ENCODE measurements around the gene ADA. TPM values are rescaled to one million over a fixed set of nuclear protein-coding genes. Genes with fewer than 3 reads are reported as not detected.
"Not testable (repeated sequence)": the region's sequence is repeated elsewhere in the genome, so short reads cannot be mapped to it uniquely, and the experiment has no call there.

ADA gene
- total RNA-seq, 4 donors from 2014 or later, result 1.6 to 25.6 (median 5.0) TPM

- no peak overlapping the region for H3K4me3 ChIP-seq
- H3K27ac ChIP-seq, result no peak overlapping the region
- no peaks in the 10 kb centered on the region for H3K36me3 ChIP-seq
- H3K9me3 ChIP-seq, result no peaks in the 10 kb centered on the region
- no peaks in the 10 kb centered on the region for H3K27me3 ChIP-seq
- DNase-seq, result no peak
- no peak for TF ChIP-seq CTCF (IDR thresholded peaks at IDR 0.05)
- no peak for TF ChIP-seq POLR2A (IDR thresholded peaks at IDR 0.05)
- peaks cover 0 to 3% (median 0%) of the 10 kb centered on the region in 4 donors for H3K4me1 ChIP-seq
Observed at GRCh38 chr20:44657875-44658274, 6.4 kb upstream of the ADA start.

- peaks cover 0 to 4% (median 0%) of the 10 kb centered on the region in 4 donors for H3K4me1 ChIP-seq
- no peaks in the 10 kb centered on the region for H3K27me3 ChIP-seq
- no peak overlapping the region for H3K4me3 ChIP-seq
- TF ChIP-seq CTCF (IDR thresholded peaks at IDR 0.05) (no peak), POLR2A (IDR thresholded peaks at IDR 0.05) (no peak)
- no peaks in the 10 kb centered on the region for H3K36me3 ChIP-seq
- H3K9me3 ChIP-seq, result no peaks in the 10 kb centered on the region
- no peak overlapping the region for H3K27ac ChIP-seq
- DNase-seq, result no peak
Observed at GRCh38 chr20:44656448-44656847, 4.9 kb upstream of the ADA start.

- not testable (repeated sequence) for DNase-seq, H3K4me3 ChIP-seq, H3K36me3 ChIP-seq, H3K27ac ChIP-seq, H3K27me3 ChIP-seq, H3K9me3 ChIP-seq
- peaks cover 0 to 13% (median 4%) of the 10 kb centered on the region in 4 donors for H3K4me1 ChIP-seq
Observed at GRCh38 chr20:44654210-44654609, 2.7 kb upstream of the ADA start.

- H3K27ac ChIP-seq, result no peak overlapping the region
- peaks cover 0 to 19% (median 4%) of the 10 kb centered on the region in 4 donors for H3K4me1 ChIP-seq
- no peak for TF ChIP-seq POLR2A (IDR thresholded peaks at IDR 0.05)
- no peak for TF ChIP-seq CTCF (IDR thresholded peaks at IDR 0.05)
- H3K4me3 ChIP-seq, result no peak overlapping the region
- DNase-seq, result no peak
- no peaks in the 10 kb centered on the region for H3K36me3 ChIP-seq
- no peaks in the 10 kb centered on the region for H3K27me3 ChIP-seq
- H3K9me3 ChIP-seq, result no peaks in the 10 kb centered on the region
Observed at GRCh38 chr20:44653546-44653945, 2.0 kb upstream of the ADA start.

- no peaks in the 10 kb centered on the region for H3K27me3 ChIP-seq
- H3K4me1 ChIP-seq, result peaks cover 0 to 21% (median 16%) of the 10 kb centered on the region in 4 donors
- no peak for TF ChIP-seq POLR2A (IDR thresholded peaks at IDR 0.05)
- TF ChIP-seq CTCF (IDR thresholded peaks at IDR 0.05), result no peak
Observed at GRCh38 chr20:44651434-44651683, 140 bp downstream of the ADA start.

GRCh38 chr20:44650771-44651433, 597 bp downstream of the ADA start:
- peak overlapping the region; percentile 70 to 95 (median 87) for H3K4me3 ChIP-seq
- TF ChIP-seq CTCF (IDR thresholded peaks at IDR 0.05) (no peak), POLR2A (IDR thresholded peaks at IDR 0.05) (no peak)
- no peaks in the 10 kb centered on the region for H3K27me3 ChIP-seq
- DNase-seq, result peak in 2 of 3 donors; percentile 42 to 67
- H3K27ac ChIP-seq, result peak overlapping the region; percentile 74 to 92 (median 84)
- H3K4me1 ChIP-seq, result peaks cover 0 to 26% (median 20%) of the 10 kb centered on the region in 4 donors
- H3K36me3 ChIP-seq, result no peaks in the 10 kb centered on the region
- no peaks in the 10 kb centered on the region for H3K9me3 ChIP-seq

More at GRCh38 chr20:44651434-44651683, 140 bp downstream of the ADA start:
- peak overlapping the region; percentile 70 to 95 (median 87) for H3K4me3 ChIP-seq
- no peaks in the 10 kb centered on the region for H3K9me3 ChIP-seq
- H3K27ac ChIP-seq, result peak overlapping the region; percentile 74 to 92 (median 84)
- H3K36me3 ChIP-seq, result no peaks in the 10 kb centered on the region
- DNase-seq, result no peak

All from Peyer's patch (tissue), 4 donors.